Activated naive CD4-positive, alpha-beta T cell treated with anti-CD3 and anti-CD28 coated beads, Interleukin-2, amount 50 U/mL, for 72 hours (primary cell): ENCODE data around the gene CPVL. TPM values are rescaled to one million over a fixed set of nuclear protein-coding genes. Genes with fewer than 3 reads are reported as not detected.
A peak's percentile ranks its signal among the peaks of the same experiment; 100 is the strongest.

Experiments
- ATAC-seq, 2 donors: fragments of 150-1000 bp; cut with Tn5 transposase; 2 replicates each; pipeline ENCODE4 v1.10.0; 2021; ENCODE audit warnings: mild to moderate bottlenecking in 2 of 2, moderate library complexity in 2 of 2
- DNase-seq, 2 donors: peaks; one replicate each; pipeline ENCODE4 v3.0.0; 2021 to 2022; ENCODE audit warnings: low spot score in 2 of 2
- H3K27ac Mint-ChIP-seq, 2 donors: one replicate each; pipeline ENCODE4 v1.8.0; 2022; ENCODE audit warnings: mild to moderate bottlenecking in 2 of 2, mixed read lengths in 2 of 2
- H3K36me3 Mint-ChIP-seq, 2 donors: one replicate each; pipeline ENCODE4 v1.8.0; 2022; ENCODE audit warnings: mixed read lengths in 2 of 2
- H3K9me3 Mint-ChIP-seq, 2 donors: one replicate each; pipeline ENCODE4 v1.8.0; 2022; ENCODE audit warnings: mixed read lengths in 2 of 2
- total RNA-seq, 2 donors: library from RNA; stranded (reverse); gene quantifications; one replicate each; pipeline ENCODE4 v1.2.3, GENCODE V29; 2022

CPVL gene
- total RNA-seq, 2 donors from 2014 or later, result not detected

DNA sequence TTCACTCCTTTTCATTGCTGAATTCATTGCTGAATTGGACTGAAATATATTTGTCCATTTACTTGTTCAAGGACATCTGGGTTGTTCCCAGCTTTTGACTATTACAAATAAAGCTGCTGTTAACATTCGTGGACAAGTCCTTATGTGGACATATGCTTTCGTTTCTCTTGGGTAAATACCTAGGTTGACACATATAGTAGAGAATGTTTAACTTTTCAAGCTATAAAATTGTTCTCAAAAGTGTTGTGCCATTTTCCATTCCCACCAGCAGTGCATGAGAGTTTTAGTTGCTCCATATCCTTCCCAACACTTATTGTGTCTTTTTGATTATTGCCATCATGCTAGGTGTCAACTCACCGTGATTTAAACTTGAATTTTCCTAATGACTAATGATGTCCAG is 17.5 kb upstream of the CPVL start:
- Mint-ChIP-seq H3K36me3 (peaks cover 0 to 8% of the 10 kb centered on the region in 2 donors), H3K9me3 (peaks cover 8 to 11% of the 10 kb centered on the region in 2 donors), H3K27ac (no peak overlapping the region)
- DNase-seq (no peak), ATAC-seq (no peak)

DNA sequence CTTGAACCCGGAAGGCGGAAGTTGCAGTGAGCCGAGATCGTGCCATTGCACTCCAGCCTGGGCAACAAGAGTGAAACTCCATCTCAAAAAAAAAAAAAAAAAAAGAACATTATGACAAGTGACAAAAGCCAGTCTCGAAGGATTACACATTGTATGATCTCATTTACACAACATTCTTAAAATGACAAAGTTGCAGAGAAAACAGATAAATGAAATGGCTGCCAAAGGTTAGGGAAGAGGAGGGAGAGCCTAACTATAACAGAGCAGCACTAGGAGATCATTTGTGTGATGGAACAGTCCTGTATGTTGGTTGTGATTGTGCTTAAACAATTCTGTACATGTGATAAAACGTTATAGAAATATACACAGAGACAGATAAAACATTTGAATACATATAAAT is 16.2 kb upstream of the CPVL start:
- Mint-ChIP-seq H3K9me3 (peaks cover 8 to 11% of the 10 kb centered on the region in 2 donors), H3K36me3 (peaks cover 0 to 8% of the 10 kb centered on the region in 2 donors), H3K27ac (no peak overlapping the region)
- DNase-seq (no peak), ATAC-seq (no peak)

DNA sequence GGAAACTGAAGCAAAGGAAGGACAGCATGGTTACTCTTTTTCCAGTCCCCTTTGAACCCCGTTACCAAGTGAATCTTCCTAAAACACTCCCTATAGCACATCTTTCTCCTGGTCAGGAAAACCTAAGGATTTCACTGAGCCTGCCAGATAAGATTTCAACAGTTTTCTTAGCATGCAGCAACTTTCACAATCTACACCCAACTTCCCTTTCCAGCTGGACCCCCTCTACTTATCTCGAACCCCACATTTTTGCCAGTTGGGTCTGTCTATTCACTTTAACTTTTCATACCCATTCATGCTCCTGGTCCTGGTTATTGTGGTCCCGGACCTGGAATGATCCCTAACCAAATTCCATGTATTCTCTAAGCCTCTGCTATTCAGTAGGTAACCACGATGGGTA is 14.9 kb upstream of the CPVL start:
- Mint-ChIP-seq H3K36me3 (peaks cover 0 to 6% of the 10 kb centered on the region in 2 donors), H3K9me3 (peaks cover 6 to 14% of the 10 kb centered on the region in 2 donors), H3K27ac (no peak overlapping the region)
- ATAC-seq, result no peak
- no peak for DNase-seq

DNA sequence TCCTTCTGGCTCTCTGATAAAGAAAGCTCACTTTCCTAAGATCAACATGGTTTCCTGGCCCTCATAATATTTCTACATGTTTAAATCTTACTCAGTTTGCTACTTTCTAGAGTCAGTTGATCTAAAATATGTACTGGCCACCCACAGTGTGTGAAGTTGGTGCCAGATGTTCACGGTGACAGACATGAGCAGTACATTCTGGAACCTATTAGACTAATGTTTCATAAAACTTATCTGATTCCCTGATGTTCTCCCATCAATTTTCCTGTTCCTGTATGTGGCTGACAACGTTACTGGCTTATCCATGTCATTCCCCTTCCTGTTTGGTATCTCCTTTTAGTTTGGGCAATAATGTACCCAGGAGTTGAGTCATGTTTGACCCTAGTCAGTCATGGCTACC is 13.7 kb upstream of the CPVL start:
- Mint-ChIP-seq H3K9me3 (peaks cover 0 to 9% of the 10 kb centered on the region in 2 donors), H3K27ac (no peak overlapping the region), H3K36me3 (no peaks in the 10 kb centered on the region)
- no peak for DNase-seq
- ATAC-seq, result no peak

DNA sequence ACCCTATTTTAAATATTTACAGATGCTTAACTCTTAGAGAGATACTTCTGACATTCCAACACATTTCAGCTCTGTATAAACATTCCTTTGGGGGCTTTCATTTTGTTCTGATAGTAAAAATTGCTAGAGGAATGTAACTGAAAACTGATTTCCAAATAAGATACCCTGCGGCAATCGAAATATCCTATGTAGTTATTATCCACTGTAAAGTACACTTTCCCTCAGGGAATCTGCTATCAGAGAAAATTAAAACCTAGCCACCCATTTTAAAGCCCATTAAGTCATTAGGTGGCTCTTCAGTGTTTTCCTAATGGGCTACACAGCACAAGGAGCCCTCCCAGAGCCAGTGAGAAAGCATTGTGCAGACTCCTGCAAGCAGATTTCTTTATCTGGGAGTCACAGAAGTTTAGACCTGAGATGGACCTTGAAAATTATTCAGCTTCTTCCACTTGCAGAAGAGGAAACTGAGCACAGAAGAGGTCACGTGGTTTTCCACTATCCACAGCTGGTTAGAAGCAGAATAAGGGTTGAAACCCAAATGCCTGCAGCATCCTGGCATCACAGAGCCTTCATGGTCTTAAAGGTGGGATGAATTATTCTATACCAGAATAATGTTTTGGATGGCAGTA is 12.6 kb upstream of the CPVL start:
- H3K36me3 Mint-ChIP-seq, result no peaks in the 10 kb centered on the region
- ATAC-seq (no peak), DNase-seq (no peak)
- no peak overlapping the region for H3K27ac Mint-ChIP-seq
- peaks cover 0 to 9% of the 10 kb centered on the region in 2 donors for H3K9me3 Mint-ChIP-seq

DNA sequence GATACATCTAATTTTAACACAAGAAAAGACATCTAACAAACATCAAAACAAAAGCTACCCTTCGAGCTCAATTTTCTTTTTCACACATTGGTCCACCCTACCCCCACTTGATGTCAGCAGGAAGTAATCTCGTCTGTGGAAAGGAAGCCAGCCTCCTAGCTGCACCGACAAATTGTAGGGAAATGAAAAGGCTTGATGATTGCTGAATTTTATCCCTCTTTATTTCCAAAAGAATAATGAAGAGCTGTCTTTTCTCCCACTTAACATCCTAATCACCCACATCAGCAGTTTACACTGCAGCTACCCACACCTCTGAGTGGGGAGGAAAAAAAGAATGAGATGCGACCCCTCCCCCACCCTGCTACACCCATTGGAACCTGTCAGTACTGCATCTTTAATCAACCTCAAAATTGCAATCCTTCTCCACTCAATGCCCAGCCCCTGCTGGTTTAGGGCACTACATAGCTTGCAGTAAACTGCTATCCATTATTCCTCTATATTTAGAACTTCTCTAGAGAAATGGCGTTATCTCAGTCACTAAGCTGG is 10.6 kb upstream of the CPVL start:
- ATAC-seq, result no peak
- H3K9me3 Mint-ChIP-seq, result peaks cover 0 to 9% of the 10 kb centered on the region in 2 donors
- H3K27ac Mint-ChIP-seq, result no peak overlapping the region
- H3K36me3 Mint-ChIP-seq, result no peaks in the 10 kb centered on the region
- no peak for DNase-seq

DNA sequence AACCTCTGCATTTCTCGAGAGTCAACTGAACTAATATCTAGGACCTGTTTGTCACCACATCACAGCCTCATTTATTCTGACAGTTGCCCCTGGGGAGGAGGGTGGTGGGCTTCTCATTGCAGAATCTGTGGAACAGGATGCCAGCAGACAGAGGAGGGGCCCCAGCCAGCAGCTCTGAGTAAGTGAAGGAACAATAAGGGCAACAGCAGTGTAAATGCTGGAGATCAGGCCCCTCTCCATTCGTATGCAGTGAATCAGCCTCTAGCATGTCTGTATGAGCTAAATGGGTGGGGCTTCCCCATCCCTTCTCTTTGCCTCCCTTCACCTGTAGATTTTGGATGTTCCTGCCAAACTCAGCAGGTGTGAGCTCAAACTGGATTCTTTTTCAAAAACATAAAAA is 7.7 kb upstream of the CPVL start:
- ATAC-seq, result no peak
- Mint-ChIP-seq H3K27ac (no peak overlapping the region), H3K36me3 (no peaks in the 10 kb centered on the region), H3K9me3 (peaks cover 0 to 6% of the 10 kb centered on the region in 2 donors)
- no peak for DNase-seq

DNA sequence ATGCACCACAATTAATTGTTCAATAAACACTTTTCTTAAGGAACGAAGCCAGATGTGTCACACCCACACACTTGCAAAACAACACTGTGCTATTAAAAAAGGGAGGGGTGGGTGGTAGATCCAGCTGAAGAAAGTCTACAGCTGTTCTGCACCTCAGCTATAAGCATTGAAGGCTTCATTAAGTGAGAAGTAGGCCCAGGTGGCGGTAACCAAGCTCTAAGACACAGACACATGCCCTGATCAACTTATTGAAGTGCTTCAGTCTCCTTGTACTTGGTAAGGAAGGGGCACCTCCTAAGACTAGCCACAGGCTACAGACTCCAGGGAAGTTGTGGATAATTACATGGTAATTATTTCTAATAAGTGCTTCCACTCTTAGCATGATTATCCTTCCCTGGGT is 4.5 kb upstream of the CPVL start:
- DNase-seq (no peak), ATAC-seq (no peak)
- peaks cover 0 to 6% of the 10 kb centered on the region in 2 donors for H3K36me3 Mint-ChIP-seq
- H3K9me3 Mint-ChIP-seq, result no peaks in the 10 kb centered on the region
- H3K27ac Mint-ChIP-seq, result no peak overlapping the region

DNA sequence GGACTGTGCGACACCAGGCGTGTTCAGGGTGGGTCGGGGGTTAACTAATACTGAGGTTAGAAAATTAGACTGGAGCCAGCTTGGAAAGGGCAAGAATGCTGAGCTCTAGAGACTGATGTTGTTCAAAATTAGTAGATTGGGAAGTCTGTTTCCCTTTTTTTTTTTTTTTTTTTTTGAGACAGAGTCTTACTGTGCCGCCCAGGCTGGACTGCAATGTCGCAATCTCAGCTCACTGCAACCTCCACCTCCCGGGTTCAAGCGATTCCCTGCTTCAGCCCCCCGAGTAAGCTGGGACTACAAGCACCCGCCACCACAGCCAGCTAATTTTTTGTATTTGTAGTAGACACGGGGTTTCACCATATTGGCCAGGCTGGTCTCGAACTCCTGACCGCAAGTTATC is 2.7 kb upstream of the CPVL start:
- Mint-ChIP-seq H3K9me3 (no peaks in the 10 kb centered on the region), H3K36me3 (peaks cover 0 to 6% of the 10 kb centered on the region in 2 donors), H3K27ac (no peak overlapping the region)
- DNase-seq (no peak), ATAC-seq (no peak)

DNA sequence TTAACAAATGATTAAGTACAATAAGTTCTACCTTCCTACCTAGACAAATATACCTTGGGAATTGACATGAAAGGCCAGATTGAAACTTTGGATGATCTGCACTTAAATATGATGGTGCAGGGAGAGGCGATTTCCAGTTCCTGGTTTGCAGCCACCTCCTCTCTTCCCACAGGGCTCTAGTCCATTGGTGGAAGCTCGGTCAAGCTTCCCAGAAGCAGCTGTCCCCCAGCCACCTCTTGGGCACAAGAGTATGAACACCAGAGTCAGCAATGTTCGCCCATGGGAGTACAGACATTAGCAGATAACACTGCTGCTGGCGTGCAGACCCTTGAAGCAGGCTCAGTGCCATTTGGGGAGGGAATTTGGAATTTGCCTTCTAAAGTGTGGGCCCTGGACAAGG is 1.5 kb upstream of the CPVL start:
- H3K36me3 Mint-ChIP-seq, result peaks cover 0 to 6% of the 10 kb centered on the region in 2 donors
- DNase-seq (no peak), ATAC-seq (no peak)
- H3K9me3 Mint-ChIP-seq, result peaks cover 0 to 2% of the 10 kb centered on the region in 2 donors
- H3K27ac Mint-ChIP-seq, result no peak overlapping the region

DNA sequence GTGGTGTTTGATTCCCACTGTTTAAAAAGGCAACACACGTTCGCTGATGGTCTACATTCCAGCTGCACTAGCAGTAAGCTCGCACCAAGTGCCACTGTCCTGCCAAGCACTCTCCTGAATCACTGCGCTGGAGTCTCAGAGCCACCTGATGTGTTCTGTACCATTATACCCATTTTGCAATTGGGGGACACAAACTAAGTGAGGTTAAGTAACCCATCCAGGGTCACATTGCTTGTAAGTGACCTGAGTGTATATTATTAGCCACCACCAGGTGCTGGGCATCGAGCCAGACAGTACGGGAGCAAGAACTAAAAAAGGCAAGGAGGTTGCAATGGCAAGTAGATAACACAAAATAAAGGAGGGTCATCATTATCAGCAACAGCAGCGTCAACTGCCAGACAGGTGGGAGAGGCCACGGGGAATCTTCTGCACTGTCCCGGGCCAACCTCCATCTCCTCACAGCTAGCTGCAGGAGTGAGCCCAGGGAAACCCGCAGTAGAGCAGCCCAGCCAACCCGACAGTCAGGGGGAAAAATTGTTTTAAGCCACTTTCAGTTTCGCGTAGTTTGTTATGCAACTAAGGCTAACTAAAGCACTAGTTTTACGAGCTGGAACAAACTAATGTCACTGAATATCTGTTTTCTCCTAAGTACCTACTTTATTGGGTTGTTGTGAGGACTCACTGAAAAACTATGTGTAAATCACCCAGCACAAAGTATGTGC is 712 bp upstream of the CPVL start:
- H3K9me3 Mint-ChIP-seq, result peaks cover 0 to 3% of the 10 kb centered on the region in 2 donors
- H3K36me3 Mint-ChIP-seq, result peaks cover 0 to 6% of the 10 kb centered on the region in 2 donors
- DNase-seq, result no peak
- no peak for ATAC-seq
- no peak overlapping the region for H3K27ac Mint-ChIP-seq

DNA sequence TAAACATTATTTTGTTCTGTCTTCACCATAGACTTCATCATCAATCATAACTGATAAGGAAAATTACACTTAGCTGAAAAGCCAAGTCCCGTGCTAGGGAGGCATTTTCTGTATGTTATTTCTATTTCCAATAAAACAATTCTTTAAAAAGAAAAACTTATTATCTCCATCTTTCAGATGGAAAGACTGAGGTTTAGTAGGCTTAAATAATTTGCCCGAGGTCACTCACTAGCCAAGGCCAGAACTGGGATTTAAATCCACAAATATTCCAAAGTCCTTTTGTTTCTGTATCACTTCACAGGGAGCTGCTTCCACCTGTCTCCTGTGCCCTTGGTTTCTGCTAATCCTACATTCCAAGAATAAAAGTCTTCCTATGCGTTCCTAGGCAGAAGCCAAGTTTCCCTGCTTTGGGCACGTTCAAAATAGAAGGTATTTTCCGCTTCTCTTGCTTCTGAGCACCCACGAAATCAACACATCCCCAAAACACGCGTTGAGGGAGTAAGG is 732 bp downstream of the CPVL start:
- ATAC-seq (no peak), DNase-seq (no peak)
- peaks cover 0 to 3% of the 10 kb centered on the region in 2 donors for H3K9me3 Mint-ChIP-seq
- peaks cover 0 to 6% of the 10 kb centered on the region in 2 donors for H3K36me3 Mint-ChIP-seq
- H3K27ac Mint-ChIP-seq, result no peak overlapping the region

DNA sequence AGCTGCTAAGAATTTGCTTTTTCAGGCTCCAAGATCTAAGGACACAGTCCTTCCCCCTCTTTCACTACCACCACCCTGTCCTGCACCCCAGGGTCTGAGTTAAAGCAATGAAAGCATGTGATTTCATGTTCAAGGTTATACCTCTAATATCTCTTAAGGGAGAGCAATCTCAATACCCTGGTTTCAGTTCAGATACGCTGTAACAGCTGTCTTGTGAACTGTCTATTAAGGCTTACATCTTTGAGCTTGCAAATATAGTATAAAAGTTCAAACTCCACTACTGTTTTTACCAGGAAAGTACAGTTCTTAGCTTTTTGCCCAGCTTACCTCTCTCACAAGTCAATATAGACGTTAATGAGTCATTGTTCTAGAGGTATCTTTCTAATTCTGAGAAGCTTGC is 2.6 kb downstream of the CPVL start:
- ATAC-seq (peak in 1 of 2 donors; percentile 84), DNase-seq (no peak)
- Mint-ChIP-seq H3K27ac (no peak overlapping the region), H3K9me3 (peaks cover 0 to 3% of the 10 kb centered on the region in 2 donors), H3K36me3 (peaks cover 0 to 6% of the 10 kb centered on the region in 2 donors)

DNA sequence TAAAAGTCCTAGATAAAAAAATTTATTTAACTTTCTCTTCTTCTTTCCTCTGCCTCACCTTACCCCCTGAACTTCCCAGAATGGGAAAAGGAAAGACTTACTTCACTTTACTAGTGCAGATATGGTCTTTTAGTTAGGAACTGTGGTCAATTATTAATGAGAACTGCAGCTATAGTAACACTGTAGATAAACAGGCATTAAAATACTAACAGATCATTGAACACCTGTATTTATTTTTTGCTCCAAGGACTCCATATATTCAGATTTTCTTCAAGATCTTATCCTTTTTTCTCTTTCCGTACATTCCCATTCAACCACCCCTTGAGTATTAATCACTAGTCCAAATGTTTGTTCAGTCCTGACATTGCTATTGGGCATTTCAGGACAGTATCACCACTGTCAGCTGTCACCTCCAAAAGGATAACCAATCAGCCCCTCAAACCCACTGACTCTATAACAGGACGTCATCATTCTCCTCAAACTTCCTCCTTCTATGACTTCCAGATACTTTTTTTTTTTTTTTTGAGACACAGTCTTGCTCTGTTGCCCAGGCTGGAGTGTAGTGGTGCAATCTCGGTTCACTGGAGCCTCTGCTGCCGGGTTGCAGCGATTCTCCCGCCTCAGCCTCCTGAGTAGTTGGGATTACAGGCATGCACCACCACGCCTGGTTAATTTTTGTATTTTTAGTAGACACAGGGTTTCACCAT is 4.2 kb downstream of the CPVL start:
- Mint-ChIP-seq H3K36me3 (peaks cover 0 to 6% of the 10 kb centered on the region in 2 donors), H3K9me3 (peaks cover 0 to 3% of the 10 kb centered on the region in 2 donors), H3K27ac (no peak overlapping the region)
- DNase-seq (no peak), ATAC-seq (no peak)

DNA sequence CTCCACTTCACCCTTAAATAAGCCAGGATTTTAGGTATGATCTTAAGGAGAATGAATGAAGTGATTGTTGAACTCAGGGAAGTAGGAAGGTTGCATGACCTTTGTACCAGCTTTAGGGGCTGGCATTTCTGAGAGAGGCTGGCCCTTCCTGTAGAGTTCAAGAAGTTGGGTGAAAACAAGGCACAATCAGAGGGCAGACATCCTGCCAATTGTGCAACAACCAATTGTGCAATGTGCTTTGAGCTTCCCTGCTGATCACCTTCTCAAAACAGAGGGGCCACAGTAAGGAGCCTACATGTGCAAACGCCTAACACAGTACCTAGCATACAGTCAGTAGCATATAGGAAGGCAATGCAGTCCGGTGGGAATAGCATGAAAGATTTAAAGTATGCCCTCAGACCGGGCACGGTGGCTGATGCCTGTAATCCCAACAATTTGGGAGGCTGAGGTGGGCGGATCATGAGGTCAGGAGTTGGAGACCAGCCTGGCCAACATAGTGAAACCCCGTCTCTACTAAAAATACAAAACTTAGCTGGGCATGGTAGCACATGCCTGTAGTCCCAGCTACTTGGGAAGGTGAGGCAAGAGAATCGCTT is 5.4 kb downstream of the CPVL start:
- ATAC-seq, result no peak

DNA sequence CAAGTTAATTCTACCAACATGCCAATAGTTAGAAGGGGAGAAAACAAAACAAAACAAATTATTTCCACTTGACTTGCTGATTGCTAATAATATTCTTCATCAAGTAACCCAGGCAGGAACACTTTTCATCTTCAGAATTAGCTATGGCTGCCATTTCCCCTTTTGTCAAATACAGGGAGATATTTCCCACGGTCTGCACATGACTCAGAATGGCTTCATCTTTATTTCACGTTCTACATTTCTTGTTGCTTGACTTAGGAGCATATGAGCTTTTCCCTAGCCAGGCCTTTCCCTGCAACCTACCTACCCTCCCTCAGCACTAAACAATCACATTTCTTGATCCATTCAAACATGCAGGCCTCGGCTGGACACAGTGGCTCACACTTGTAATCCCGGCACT is 6.5 kb downstream of the CPVL start:
- Mint-ChIP-seq H3K9me3 (peaks cover 0 to 3% of the 10 kb centered on the region in 2 donors), H3K27ac (no peak overlapping the region), H3K36me3 (no peaks in the 10 kb centered on the region)
- ATAC-seq (no peak), DNase-seq (no peak)

More for the DNA sequence above, 5.4 kb downstream of the CPVL start:
- DNase-seq, result no peak
- H3K9me3 Mint-ChIP-seq, result peaks cover 0 to 3% of the 10 kb centered on the region in 2 donors
- no peaks in the 10 kb centered on the region for H3K36me3 Mint-ChIP-seq
- no peak overlapping the region for H3K27ac Mint-ChIP-seq

DNA sequence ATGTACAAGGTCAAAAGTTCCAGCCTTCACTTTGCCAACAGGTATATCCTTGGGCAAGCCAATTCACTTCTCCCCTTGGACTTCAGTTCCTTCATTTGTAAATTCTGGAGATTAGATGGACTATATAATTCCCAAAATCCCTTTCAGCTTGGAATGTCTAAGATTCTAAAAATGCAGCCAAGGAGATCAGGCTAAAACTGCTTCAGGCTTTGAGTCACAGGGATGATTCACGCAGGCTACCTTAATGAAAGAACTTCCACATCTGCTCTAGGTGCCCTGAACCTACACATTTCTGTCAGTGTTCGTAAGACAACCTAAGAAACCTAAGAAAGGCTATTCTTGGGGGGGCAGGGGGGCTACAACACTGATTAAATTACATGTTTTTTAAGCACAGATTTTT is 7.1 kb downstream of the CPVL start:
- DNase-seq (no peak), ATAC-seq (no peak)

More for the DNA sequence above, 7.1 kb downstream of the CPVL start:
- H3K36me3 Mint-ChIP-seq, result no peaks in the 10 kb centered on the region
- no peak overlapping the region for H3K27ac Mint-ChIP-seq
- H3K9me3 Mint-ChIP-seq, result peaks cover 0 to 3% of the 10 kb centered on the region in 2 donors
